SK-N-DZ (cell line): Measurements from ENCODE around the gene CREB1.

ENCODE experiments used
- DNase-seq: peaks from one replicate; pipeline ENCODE4 v3.0.0-alpha.2; 2015; ENCODE audit warnings: low spot score

Gene CREB1

GRCh38 chr2:207503234-207503633, 26.5 kb upstream of the CREB1 start:
- peak; percentile 26 for DNase-seq

- DNase-seq: no peak
These were observed 25.1 kb upstream of the CREB1 start for GRCh38 chr2:207504513-207505170.

- DNase-seq: no peak
These were observed 24.6 kb upstream of the CREB1 start for GRCh38 chr2:207505171-207505570.

GRCh38 chr2:207505728-207506127, 24.0 kb upstream of the CREB1 start:
- no peak for DNase-seq

GRCh38 chr2:207506426-207506825, 23.3 kb upstream of the CREB1 start:
- DNase-seq: no peak

GRCh38 chr2:207510148-207510547, 19.6 kb upstream of the CREB1 start:
- no peak for DNase-seq

- DNase-seq: no peak
These were observed 17.9 kb upstream of the CREB1 start for GRCh38 chr2:207511851-207512250.

GRCh38 chr2:207512356-207512755, 17.4 kb upstream of the CREB1 start:
- DNase-seq: no peak

GRCh38 chr2:207513551-207514257, 16.1 kb upstream of the CREB1 start:
- DNase-seq: no peak

GRCh38 chr2:207514451-207514850, 15.3 kb upstream of the CREB1 start:
- DNase-seq: no peak

- DNase-seq: no peak
These were observed 14.1 kb upstream of the CREB1 start for GRCh38 chr2:207515671-207516070.

- DNase-seq: no peak
These were observed 13.6 kb upstream of the CREB1 start for GRCh38 chr2:207516206-207516605.

- DNase-seq: no peak
These were observed 6.8 kb upstream of the CREB1 start for GRCh38 chr2:207523005-207523404.

GRCh38 chr2:207525296-207525695, 4.5 kb upstream of the CREB1 start:
- DNase-seq: no peak

- DNase-seq: peak; percentile 33
These were observed 807 bp upstream of the CREB1 start for GRCh38 chr2:207528980-207529329.

GRCh38 chr2:207530160-207531031, 634 bp downstream of the CREB1 start:
- DNase-seq: peak; percentile 33

- no peak for DNase-seq
These were observed 1.5 kb downstream of the CREB1 start for GRCh38 chr2:207531032-207531952.

- no peak for DNase-seq
These were observed 2.9 kb downstream of the CREB1 start for GRCh38 chr2:207532676-207533075.

- DNase-seq: no peak
These were observed 3.8 kb downstream of the CREB1 start for GRCh38 chr2:207533461-207534008.

GRCh38 chr2:207534417-207534816, 4.7 kb downstream of the CREB1 start:
- no peak for DNase-seq

GRCh38 chr2:207539470-207539869, 9.7 kb downstream of the CREB1 start:
- no peak for DNase-seq
